Measurements from ENCODE around the gene SLC12A2.

DNA sequence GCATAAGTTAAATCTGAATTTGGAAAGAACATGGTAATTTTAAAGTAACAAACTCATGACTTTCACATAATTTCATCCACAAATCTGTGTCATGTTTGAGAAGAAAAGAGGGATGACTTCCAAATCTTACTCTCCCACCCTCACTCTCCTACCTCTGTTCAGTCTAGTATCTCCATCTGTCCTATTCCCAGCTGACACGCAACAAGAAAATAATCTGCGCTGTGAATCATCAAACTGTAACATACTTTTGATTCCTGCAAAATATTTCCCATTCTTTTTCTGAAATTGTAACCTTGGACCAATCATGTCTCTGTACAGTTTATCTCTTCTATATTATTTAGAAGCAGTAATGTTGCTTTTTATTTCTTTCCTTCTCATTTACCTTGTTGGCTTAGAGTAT, 91.4 kb downstream of the SLC12A2 start:
- TF ChIP-seq, protein P1, sequence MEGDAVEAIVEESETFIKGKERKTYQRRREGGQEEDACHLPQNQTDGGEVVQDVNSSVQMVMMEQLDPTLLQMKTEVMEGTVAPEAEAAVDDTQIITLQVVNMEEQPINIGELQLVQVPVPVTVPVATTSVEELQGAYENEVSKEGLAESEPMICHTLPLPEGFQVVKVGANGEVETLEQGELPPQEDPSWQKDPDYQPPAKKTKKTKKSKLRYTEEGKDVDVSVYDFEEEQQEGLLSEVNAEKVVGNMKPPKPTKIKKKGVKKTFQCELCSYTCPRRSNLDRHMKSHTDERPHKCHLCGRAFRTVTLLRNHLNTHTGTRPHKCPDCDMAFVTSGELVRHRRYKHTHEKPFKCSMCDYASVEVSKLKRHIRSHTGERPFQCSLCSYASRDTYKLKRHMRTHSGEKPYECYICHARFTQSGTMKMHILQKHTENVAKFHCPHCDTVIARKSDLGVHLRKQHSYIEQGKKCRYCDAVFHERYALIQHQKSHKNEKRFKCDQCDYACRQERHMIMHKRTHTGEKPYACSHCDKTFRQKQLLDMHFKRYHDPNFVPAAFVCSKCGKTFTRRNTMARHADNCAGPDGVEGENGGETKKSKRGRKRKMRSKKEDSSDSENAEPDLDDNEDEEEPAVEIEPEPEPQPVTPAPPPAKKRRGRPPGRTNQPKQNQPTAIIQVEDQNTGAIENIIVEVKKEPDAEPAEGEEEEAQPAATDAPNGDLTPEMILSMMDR (IDR thresholded peaks at IDR 0.05): no peak
- no peak for TF ChIP-seq POLR2A (IDR thresholded peaks at IDR 0.05)
